GM12878 (cell line): Measurements from ENCODE around the gene TAS1R2. TPM values are rescaled to one million over a fixed set of nuclear protein-coding genes. Genes with fewer than 3 reads are reported as not detected.

Source experiments
- ATAC-seq: fragments of 200-7000 bp; cut with Tn5 transposase; 3 replicates; pipeline ENCODE4 v1.9.1; 2020; ENCODE audit warnings: mild to moderate bottlenecking, moderate library complexity
- BruUV-seq: library from RNA; stranded (reverse); fragments of 400-500 nt; replicated peaks from 2 replicates; lab custom pipeline; 2021; lab: Mats Ljungman, UMichigan
- CTCF ChIA-PET: fragments of 300-600 bp; sonication (Branson Sonifier 250); formaldehyde crosslinking; extraction: SDS; loops from one replicate; lab custom pipeline; 2021; ENCODE audit warnings: inconsistent platforms; lab: Yijun Ruan, JAX
- POLR2A ChIA-PET: fragments of 350-600 bp; formaldehyde crosslinking; extraction: SDS; loops from one replicate; lab custom pipeline; 2021; ENCODE audit warnings: inconsistent platforms; lab: Charles Lee
- RAD21 ChIA-PET: fragments of 300-600 bp; sonication (Branson Sonifier 250); formaldehyde crosslinking; loops from one replicate; lab custom pipeline; 2023; ENCODE audit warnings: antibody characterized with exemption; ENCODE audit not compliant: unreplicated experiment; lab: Charles Lee
- SMC1A ChIA-PET: fragments of 300-600 bp; sonication (Branson Sonifier 250); formaldehyde crosslinking; loops from one replicate; lab custom pipeline; 2023; ENCODE audit not compliant: unreplicated experiment, uncharacterized antibody; lab: Charles Lee
- DNase-seq: peaks from one replicate; pipeline ENCODE4 v3.0.0-alpha.2; 2011; ENCODE audit warnings: low read depth, low spot score
- FAIRE-seq: peaks from 3 replicates; lab custom pipeline; 2011; peaks lifted over from hg19 to GRCh38; lab: Jason Lieb, UNC
- H2AFZ ChIP-seq: 2 replicates; pipeline ENCODE4 v1.6.0; 2011; ENCODE audit warnings: low read depth, low read length, control low read depth; ENCODE audit not compliant: control insufficient read depth
- H3K27ac ChIP-seq: 2 replicates; pipeline ENCODE4 v1.5.1; 2011; ENCODE audit warnings: control low read depth; ENCODE audit not compliant: control insufficient read depth, insufficient read depth
- H3K27me3 ChIP-seq, 2 experiments: replicated peaks in 1 of 2; 2 replicates each; pipeline versions ENCODE4 v1.6.0 to v1.6.1; 2011; ENCODE audit warnings: low read length in 1 of 2; ENCODE audit not compliant: control insufficient read depth in 2 of 2, insufficient read depth in 2 of 2
- H3K36me3 ChIP-seq, 2 experiments: 2 replicates each; pipeline ENCODE4 v1.5.1; 2011; ENCODE audit warnings: low read length in 1 of 2; ENCODE audit not compliant: control insufficient read depth in 2 of 2, insufficient read depth in 2 of 2
- H3K4me1 ChIP-seq: 2 replicates; pipeline ENCODE4 v1.6.1; 2011; ENCODE audit warnings: mild to moderate bottlenecking, low read length, moderate library complexity, mixed read lengths; ENCODE audit not compliant: control insufficient read depth, insufficient read depth
- H3K4me2 ChIP-seq: 2 replicates; pipeline ENCODE4 v1.6.0; 2011; ENCODE audit warnings: control low read depth; ENCODE audit not compliant: control insufficient read depth, insufficient read depth
- H3K4me3 ChIP-seq: fragments of 200-600 bp; sonication (generic); 2 replicates; pipeline ENCODE4 v1.5.1; 2016
- H3K79me2 ChIP-seq: 2 replicates; pipeline ENCODE4 v1.6.0; 2011; ENCODE audit warnings: low read length; ENCODE audit not compliant: control insufficient read depth, insufficient read depth
- H3K9ac ChIP-seq: 2 replicates; pipeline ENCODE4 v1.8.0; 2011; ENCODE audit warnings: low read length, control low read depth, mixed read lengths; ENCODE audit not compliant: control insufficient read depth, insufficient read depth
- H3K9me3 ChIP-seq: replicated peaks from 3 replicates; pipeline ENCODE4 v1.5.1; 2011; ENCODE audit warnings: mild to moderate bottlenecking, low read length; ENCODE audit not compliant: control insufficient read depth, insufficient read depth
- H4K20me1 ChIP-seq: 2 replicates; pipeline ENCODE4 v1.6.0; 2011; ENCODE audit not compliant: control insufficient read depth, insufficient read depth
- CBX3 ChIP-seq: fragments of 200-600 bp; sonication (generic); IDR thresholded peaks from 2 replicates; pipeline ENCODE4 v1.6.1; 2016; ENCODE audit warnings: low read depth, borderline replicate concordance
- CHD1 ChIP-seq: IDR thresholded peaks from 2 replicates; pipeline ENCODE4 v1.6.1; 2012; ENCODE audit warnings: low read depth, low read length, improper control_type of control experiment
- CHD4 ChIP-seq: fragments of 200-600 bp; sonication (generic); IDR thresholded peaks from 2 replicates; pipeline ENCODE4 v1.6.1; 2016; ENCODE audit warnings: mild to moderate bottlenecking
- CTCF ChIP-seq, 3 experiments: IDR thresholded peaks in 2 of 3; conservative IDR thresholded peaks in 1 of 3; 2 replicates each; pipeline ENCODE4 v1.5.1; 2011; ENCODE audit warnings: low read depth in 3 of 3, low read length in 3 of 3, mild to moderate bottlenecking in 3 of 3, control low read depth in 2 of 3, moderate library complexity in 2 of 3, inconsistent platforms in 1 of 3, mixed read lengths in 1 of 3; ENCODE audit not compliant: control insufficient read depth in 2 of 3, insufficient read depth in 1 of 3; ENCODE audit errors: extremely low read depth in 1 of 3
- HCFC1 ChIP-seq: fragments of 150-350 bp; IDR thresholded peaks from 2 replicates; pipeline ENCODE4 v1.6.1; 2014; ENCODE audit warnings: low read length
- JUNB ChIP-seq: IDR thresholded peaks from 2 replicates; pipeline ENCODE4 v1.6.1; 2016; ENCODE audit warnings: antibody characterized with exemption, mild to moderate bottlenecking
- KDM1A ChIP-seq: fragments of 200-600 bp; sonication (generic); IDR thresholded peaks from 2 replicates; pipeline ENCODE4 v1.6.1; 2016; ENCODE audit warnings: borderline replicate concordance
- MLLT1 ChIP-seq: fragments of 450-650 bp; IDR thresholded peaks from 2 replicates; pipeline ENCODE4 v1.6.1; 2016; ENCODE audit warnings: mild to moderate bottlenecking
- MYC ChIP-seq: IDR thresholded peaks from 2 replicates; pipeline ENCODE4 v1.6.1; 2011; ENCODE audit warnings: mild to moderate bottlenecking, low read length, moderate library complexity, inconsistent platforms; ENCODE audit not compliant: insufficient read depth, insufficient replicate concordance, insufficient read length, severe bottlenecking
- PAX8 ChIP-seq: fragments of 450-650 bp; IDR thresholded peaks from 2 replicates; pipeline ENCODE4 v1.6.1; 2017; ENCODE audit warnings: mild to moderate bottlenecking, moderate library complexity
- RAD21 ChIP-seq: IDR thresholded peaks from 2 replicates; pipeline ENCODE4 v1.6.1; 2011; ENCODE audit warnings: mild to moderate bottlenecking, low read depth, low read length, moderate library complexity; ENCODE audit not compliant: insufficient read depth
- SMAD1 ChIP-seq: fragments of 450-650 bp; IDR thresholded peaks from 2 replicates; pipeline ENCODE4 v1.6.1; 2018; ENCODE audit warnings: mild to moderate bottlenecking, low read depth; ENCODE audit not compliant: partially characterized antibody
- SMC3 ChIP-seq: IDR thresholded peaks from 2 replicates; pipeline ENCODE4 v1.6.1; 2011; ENCODE audit warnings: low read length, improper control_type of control experiment, borderline replicate concordance
- SPI1 ChIP-seq: IDR thresholded peaks from 2 replicates; pipeline ENCODE4 v1.6.1; 2011; ENCODE audit warnings: low read depth, mild to moderate bottlenecking, low read length, moderate library complexity, borderline replicate concordance; ENCODE audit not compliant: insufficient read depth
- TBL1XR1 ChIP-seq: IDR thresholded peaks from 2 replicates; pipeline ENCODE4 v1.6.1; 2012; ENCODE audit warnings: low read depth, low read length, improper control_type of control experiment
- ZNF24 ChIP-seq: fragments of 450-650 bp; IDR thresholded peaks from 2 replicates; pipeline ENCODE4 v1.6.1; 2017; ENCODE audit warnings: antibody characterized with exemption, mild to moderate bottlenecking
- ZSCAN29 ChIP-seq: fragments of 450-650 bp; IDR thresholded peaks from 2 replicates; pipeline ENCODE4 v1.6.1; 2017; ENCODE audit warnings: mild to moderate bottlenecking, moderate library complexity
- WGBS: methylation state at CpG from one replicate; pipeline ENCODE4 v1.1.6; 2016; ENCODE audit warnings: low lambda C conversion rate; ENCODE audit not compliant: insufficient replicate concordance, insufficient coverage; ENCODE audit errors: missing lambda C conversion rate; 5-methylcytosine and 5-hydroxymethylcytosine counted together
- in situ Hi-C: fragments of 300-500 bp; cut with MboI; formaldehyde crosslinking; loops from 9 replicates; pipeline ENCODE4 v1.14.3; 2018; ENCODE audit warnings: mixed read lengths
- intact Hi-C: fragments of 100-400 bp; cut with micrococcal nuclease; formaldehyde crosslinking; loops from one replicate; pipeline ENCODE4 v1.14.2; 2022; ENCODE audit not compliant: unreplicated experiment
- polyA plus RNA-seq, 11 experiments: library from polyadenylated mRNA; depleted of rRNA in 4 of 11; unstranded in 6 of 11; stranded (reverse) in 5 of 11; fragments of >200 nt; fragmentation: Nextera tagmentation in 4 of 11; fragmentation: Illumina TruSeq in 1 of 11; extraction: Ambion mirVana in 4 of 11; extraction: Trizol in 1 of 11; gene quantifications; 1 replicate in 1 of 11; 2 replicates in 10 of 11; pipeline versions ENCODE4 v1.2.1 to v1.2.3, GENCODE V29; 2011 to 2016; ENCODE audit warnings: inconsistent platforms in 2 of 11, missing spikeins in 2 of 11, low read depth in 1 of 11
- total RNA-seq, 4 experiments: library from RNA; depleted of rRNA in 3 of 4; stranded (reverse); fragments of >200 nt in 3 of 4; fragmentation: Illumina TruSeq in 1 of 4; extraction: Trizol in 1 of 4; gene quantifications; 2 replicates each; pipeline versions ENCODE4 v1.2.1 to v1.2.3, GENCODE V29; 2013 to 2021
- TF ChIP-seq, protein P1 (sequence below): fragments of 450-650 bp; formaldehyde crosslinking; IDR thresholded peaks from 2 replicates; pipeline ENCODE4 v1.4.0; 2022; ENCODE audit warnings: mild to moderate bottlenecking, moderate library complexity

Gene TAS1R2
- total and polyA plus RNA-seq, 10 of the 15 experiments (the other 5 are each of a cell fraction or from before 2014, with no cell fraction given), result not detected

GRCh38 chr1:18794051-18794450 is 65.4 kb downstream of the TAS1R2 start:
- in situ Hi-C loops (no loop called here), intact Hi-C loops (no loop called here)
- Histone ChIP-seq H3K36me3 (no peaks in the 10 kb centered on the region), H3K79me2 (no peaks in the 10 kb centered on the region), H3K27me3 (peaks cover 0 to 4% of the 10 kb centered on the region in 2 experiments; a peak in 3 of 4 replicates), H3K4me2 (no peak overlapping the region), H4K20me1 (no peaks in the 10 kb centered on the region), H3K27ac (no peak overlapping the region), H3K9ac (no peak overlapping the region), H3K4me3 (no peak overlapping the region), H3K9me3 (no peaks in the 10 kb centered on the region), H3K4me1 (no peaks in the 10 kb centered on the region), H2AFZ (no peak overlapping the region)
- ChIA-PET SMC1A (no interaction called here), POLR2A (no interaction called here), CTCF (no interaction called here), RAD21 (no interaction called here)
- 25% methylated on average over 10 of the region's 10 CpGs for WGBS
- no TSS peak for BruUV-seq
- DNase-seq (no peak), FAIRE-seq (no peak), ATAC-seq (no peak)
- no peak for TF ChIP-seq CTCF (IDR thresholded peaks at IDR 0.05 in 2 of 3, conservative IDR thresholded peaks at IDR 0.05 in 1 of 3; ENCODE audit: control insufficient read depth in 2 of 3, extremely low read depth in 1 of 3, insufficient read depth in 1 of 3, low read depth in 3 of 3, low read length in 3 of 3)
- TF ChIP-seq CHD1, result no peak
- no peak for TF ChIP-seq SMC3
- no peak for TF ChIP-seq CBX3
- no peak for TF ChIP-seq ZNF24
- TF ChIP-seq SPI1, result no peak
- no peak for TF ChIP-seq ZSCAN29
- no peak for TF ChIP-seq PAX8
- TF ChIP-seq CHD4, result no peak
- TF ChIP-seq RAD21, result no peak
- no peak for TF ChIP-seq KDM1A
- TF ChIP-seq JUNB, result no peak
- TF ChIP-seq HCFC1, result no peak
- TF ChIP-seq, protein P1, sequence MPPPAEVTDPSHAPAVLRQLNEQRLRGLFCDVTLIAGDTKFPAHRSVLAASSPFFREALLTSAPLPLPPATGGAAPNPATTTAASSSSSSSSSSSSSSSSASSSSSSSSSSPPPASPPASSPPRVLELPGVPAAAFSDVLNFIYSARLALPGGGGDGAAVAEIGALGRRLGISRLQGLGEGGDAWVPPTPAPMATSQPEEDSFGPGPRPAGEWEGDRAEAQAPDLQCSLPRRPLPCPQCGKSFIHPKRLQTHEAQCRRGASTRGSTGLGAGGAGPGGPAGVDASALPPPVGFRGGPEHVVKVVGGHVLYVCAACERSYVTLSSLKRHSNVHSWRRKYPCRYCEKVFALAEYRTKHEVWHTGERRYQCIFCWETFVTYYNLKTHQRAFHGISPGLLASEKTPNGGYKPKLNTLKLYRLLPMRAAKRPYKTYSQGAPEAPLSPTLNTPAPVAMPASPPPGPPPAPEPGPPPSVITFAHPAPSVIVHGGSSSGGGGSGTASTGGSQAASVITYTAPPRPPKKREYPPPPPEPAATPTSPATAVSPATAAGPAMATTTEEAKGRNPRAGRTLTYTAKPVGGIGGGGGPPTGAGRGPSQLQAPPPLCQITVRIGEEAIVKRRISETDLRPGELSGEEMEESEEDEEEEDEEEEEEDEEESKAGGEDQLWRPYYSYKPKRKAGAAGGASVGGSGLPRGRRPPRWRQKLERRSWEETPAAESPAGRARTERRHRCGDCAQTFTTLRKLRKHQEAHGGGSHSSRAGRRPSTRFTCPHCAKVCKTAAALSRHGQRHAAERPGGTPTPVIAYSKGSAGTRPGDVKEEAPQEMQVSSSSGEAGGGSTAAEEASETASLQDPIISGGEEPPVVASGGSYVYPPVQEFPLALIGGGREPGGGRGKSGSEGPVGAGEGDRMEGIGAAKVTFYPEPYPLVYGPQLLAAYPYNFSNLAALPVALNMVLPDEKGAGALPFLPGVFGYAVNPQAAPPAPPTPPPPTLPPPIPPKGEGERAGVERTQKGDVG, result no peak
- no peak for TF ChIP-seq MLLT1
- TF ChIP-seq MYC, result no peak
- TF ChIP-seq SMAD1, result no peak
- TF ChIP-seq TBL1XR1, result no peak
